ENCODE results near the gene C3orf18.
A peak's percentile ranks its signal among the peaks of the same experiment; 100 is the strongest.

C3orf18 gene

GRCh38 chr3:50592568-50592967, 25.0 kb upstream of the C3orf18 start:
- H3K4me3 Mint-ChIP-seq: peak overlapping the region; percentile 75
- H3K36me3 Mint-ChIP-seq (ENCODE audit: low read depth): peaks cover 29% of the 10 kb centered on the region
- no peaks in the 10 kb centered on the region for H3K27me3 Mint-ChIP-seq (ENCODE audit: low read depth)
- H3K27ac Mint-ChIP-seq: peak overlapping the region; percentile 98
- H3K4me1 Mint-ChIP-seq (ENCODE audit: low read depth): peaks cover 69% of the 10 kb centered on the region
- no peaks in the 10 kb centered on the region for H3K9me3 Mint-ChIP-seq

DNA sequence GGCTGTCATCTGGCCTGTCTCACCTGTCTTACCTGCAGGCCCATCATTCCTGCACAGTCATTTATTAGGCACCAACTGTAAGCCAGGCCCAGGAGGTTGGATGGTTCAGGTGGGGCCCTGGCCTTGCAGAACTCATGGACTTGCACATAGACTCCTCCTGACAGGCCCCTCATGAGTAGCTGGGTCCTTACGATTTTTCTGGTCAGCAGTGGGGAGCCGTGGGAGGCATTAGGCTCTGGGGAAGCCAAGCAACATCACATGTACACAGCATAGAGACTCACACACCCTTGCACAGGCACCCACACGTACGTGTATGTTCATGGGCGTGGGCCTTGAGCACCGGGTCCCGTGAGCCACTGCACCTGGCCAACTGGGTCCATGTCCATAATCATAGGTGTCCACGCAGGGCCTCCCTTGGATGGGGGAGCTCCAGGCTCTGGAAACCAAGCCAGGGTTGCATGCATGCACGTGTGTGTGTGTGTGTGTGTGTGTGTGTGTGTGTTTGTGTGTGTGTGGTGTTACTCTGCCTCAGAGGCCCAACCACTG, 23.7 kb upstream of the C3orf18 start:
- Mint-ChIP-seq H3K27ac (peak overlapping the region; percentile 98), H3K9me3 (no peaks in the 10 kb centered on the region)

DNA sequence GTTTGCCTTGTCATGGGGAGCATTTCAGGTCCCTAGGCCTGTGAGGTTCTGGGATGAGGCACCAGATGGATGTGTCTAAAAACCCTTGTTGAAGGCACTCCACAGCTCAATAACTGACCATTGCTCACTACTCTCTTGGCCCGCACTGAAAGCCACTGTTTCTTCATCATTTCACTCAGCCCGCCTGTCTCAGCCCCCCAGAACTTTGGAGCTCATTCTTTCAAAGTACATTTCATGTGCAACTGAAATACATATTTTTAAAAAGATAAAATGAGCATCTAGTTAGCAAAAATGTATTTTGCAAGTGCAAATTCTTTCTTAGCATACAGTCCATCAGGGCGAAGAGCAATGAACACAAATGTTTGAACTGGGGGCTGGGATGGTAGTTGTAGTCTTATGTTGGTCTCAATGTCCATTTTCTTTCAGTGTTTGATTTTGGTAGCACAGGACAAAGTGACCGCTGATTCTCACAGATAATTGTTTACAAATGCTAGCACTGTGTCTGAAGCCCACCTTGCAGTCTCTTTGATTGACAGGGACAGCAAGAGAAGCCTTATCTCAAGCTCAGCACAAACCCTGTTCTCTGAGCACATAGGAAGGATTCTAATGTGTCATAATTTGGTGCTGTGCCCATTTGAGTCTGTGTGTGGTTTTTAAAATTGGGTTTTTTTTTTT, 21.3 kb upstream of the C3orf18 start:
- H3K4me3 Mint-ChIP-seq: peak overlapping the region; percentile 51
- H3K27ac Mint-ChIP-seq: peak overlapping the region; percentile 76
- no peaks in the 10 kb centered on the region for H3K9me3 Mint-ChIP-seq
- H3K36me3 Mint-ChIP-seq (ENCODE audit: low read depth): peaks cover 27% of the 10 kb centered on the region
- H3K27me3 Mint-ChIP-seq (ENCODE audit: low read depth): no peaks in the 10 kb centered on the region
- H3K4me1 Mint-ChIP-seq (ENCODE audit: low read depth): peaks cover 72% of the 10 kb centered on the region

More for the DNA sequence above, 23.7 kb upstream of the C3orf18 start:
- Mint-ChIP-seq H3K4me3 (peak overlapping the region; percentile 60), H3K27me3 (ENCODE audit: low read depth) (no peaks in the 10 kb centered on the region), H3K4me1 (ENCODE audit: low read depth) (peaks cover 81% of the 10 kb centered on the region), H3K36me3 (ENCODE audit: low read depth) (peaks cover 33% of the 10 kb centered on the region)

DNA sequence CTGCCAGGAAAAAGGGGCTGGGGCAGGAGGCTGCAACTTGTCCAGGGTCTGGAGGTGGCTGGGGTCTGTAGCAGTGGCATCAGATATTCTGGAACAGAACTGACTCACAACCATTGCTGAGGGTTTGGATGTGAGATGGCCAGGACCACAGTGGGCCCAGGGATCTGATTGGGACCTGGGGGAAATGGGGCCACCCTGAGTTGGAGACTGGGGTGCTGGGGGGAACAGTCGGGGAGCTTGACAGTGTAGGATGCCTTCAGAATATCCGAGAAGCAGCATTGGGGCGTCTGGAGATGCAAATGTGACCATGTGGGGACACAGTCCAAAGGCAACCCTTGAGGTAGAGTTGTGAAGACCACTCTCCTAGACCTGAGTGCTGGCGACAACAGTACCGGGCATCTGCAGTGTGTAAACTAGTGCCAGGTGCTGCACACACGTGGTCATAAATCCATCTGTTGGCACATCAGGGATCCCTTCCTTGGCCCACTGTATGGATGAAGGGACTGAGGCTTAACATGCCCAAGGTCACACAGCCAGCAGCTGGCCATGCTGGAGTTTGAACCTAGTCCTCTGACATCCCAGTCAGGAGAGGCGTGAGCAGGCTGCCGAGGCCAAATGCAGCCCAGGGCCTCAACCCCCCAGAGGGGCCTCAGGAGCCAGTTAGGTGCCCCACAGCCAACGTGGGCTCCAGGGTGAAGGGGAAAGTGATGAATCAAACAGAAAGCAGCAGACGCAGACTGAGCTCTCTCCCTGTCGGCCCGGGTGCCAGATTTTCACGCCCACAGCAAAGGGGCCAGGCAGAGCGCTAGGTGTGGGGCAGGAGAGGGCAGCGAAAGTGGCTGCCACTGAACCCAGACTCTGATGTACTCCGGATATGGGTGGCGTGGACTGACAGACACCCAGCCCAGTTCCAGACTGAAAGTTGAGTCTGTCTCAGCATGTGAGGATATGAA, 20.5 kb upstream of the C3orf18 start:
- peak overlapping the region; percentile 59 for H3K4me3 Mint-ChIP-seq
- H3K36me3 Mint-ChIP-seq (ENCODE audit: low read depth): peaks cover 31% of the 10 kb centered on the region
- no peaks in the 10 kb centered on the region for H3K27me3 Mint-ChIP-seq (ENCODE audit: low read depth)
- H3K9me3 Mint-ChIP-seq: no peaks in the 10 kb centered on the region
- peaks cover 70% of the 10 kb centered on the region for H3K4me1 Mint-ChIP-seq (ENCODE audit: low read depth)
- peak overlapping the region; percentile 83 for H3K27ac Mint-ChIP-seq

DNA sequence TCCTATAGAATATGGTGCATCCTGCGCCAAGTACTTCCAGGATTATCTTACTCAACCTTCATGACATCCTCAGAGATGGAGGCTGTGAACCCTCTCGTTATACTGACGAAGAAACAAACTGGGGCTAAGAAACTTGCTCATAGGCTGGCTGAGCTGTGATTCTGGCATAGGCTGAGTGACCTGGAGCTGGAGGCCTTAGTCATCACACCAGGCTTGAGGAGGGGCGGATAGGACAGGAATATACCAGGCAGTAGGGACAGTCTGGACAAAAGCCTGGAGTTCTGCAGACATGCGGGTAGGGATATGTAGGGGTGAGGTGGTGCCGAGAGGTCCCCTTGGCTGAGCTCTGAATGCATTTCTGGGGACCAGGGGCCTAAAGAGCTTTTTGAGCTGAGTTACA, 19.8 kb upstream of the C3orf18 start:
- H3K4me3 Mint-ChIP-seq: peak overlapping the region; percentile 59
- H3K36me3 Mint-ChIP-seq (ENCODE audit: low read depth): peaks cover 31% of the 10 kb centered on the region
- no peaks in the 10 kb centered on the region for H3K9me3 Mint-ChIP-seq
- H3K27ac Mint-ChIP-seq: peak overlapping the region; percentile 83
- no peaks in the 10 kb centered on the region for H3K27me3 Mint-ChIP-seq (ENCODE audit: low read depth)
- peaks cover 67% of the 10 kb centered on the region for H3K4me1 Mint-ChIP-seq (ENCODE audit: low read depth)

GRCh38 chr3:50586763-50587070, 19.2 kb upstream of the C3orf18 start:
- peaks cover 66% of the 10 kb centered on the region for H3K4me1 Mint-ChIP-seq (ENCODE audit: low read depth)
- H3K27me3 Mint-ChIP-seq (ENCODE audit: low read depth): no peaks in the 10 kb centered on the region
- no peak overlapping the region for H3K4me3 Mint-ChIP-seq
- peaks cover 34% of the 10 kb centered on the region for H3K36me3 Mint-ChIP-seq (ENCODE audit: low read depth)
- peak overlapping the region; percentile 83 for H3K27ac Mint-ChIP-seq
- H3K9me3 Mint-ChIP-seq: no peaks in the 10 kb centered on the region

DNA sequence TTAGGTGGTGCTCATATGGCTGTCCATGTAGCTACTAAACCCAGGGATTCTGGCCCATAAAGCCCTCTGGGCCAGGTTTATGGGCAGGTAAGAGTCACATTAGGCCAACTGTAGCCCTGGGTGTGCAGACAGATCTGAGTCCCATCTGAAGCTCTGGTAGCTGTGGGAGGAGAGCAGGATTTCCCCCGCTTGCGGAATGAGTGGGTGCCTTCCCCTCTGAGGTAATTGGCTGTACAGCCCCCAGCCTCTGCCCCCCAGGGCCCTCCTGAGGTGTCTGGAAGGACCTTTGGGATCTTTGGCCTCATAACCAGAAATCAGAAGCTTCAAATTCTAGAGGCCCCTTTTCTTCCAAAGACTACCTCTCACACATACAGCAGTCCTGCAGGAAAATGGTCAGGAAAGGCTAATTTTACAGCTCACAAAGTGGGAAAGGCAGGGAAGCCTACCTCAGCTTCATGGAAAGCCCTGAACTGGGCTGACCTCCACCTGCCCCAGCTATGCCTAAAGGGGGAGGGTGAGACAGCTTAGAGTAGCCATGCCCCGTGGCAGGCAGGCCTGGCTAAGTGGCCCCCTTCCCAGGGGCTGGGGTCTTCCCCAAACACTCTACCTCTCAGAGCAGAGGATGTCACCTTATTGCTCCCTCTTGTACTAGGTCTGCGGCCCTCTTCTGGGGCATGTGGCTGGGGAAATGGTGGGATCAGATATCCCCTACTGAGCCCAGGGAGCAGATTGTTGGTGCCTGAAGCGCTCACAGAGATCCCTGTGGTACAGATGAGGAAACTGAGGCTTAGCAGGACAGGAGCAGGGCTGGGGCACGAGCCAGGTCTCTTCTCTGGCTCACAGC, 18.6 kb upstream of the C3orf18 start:
- no peaks in the 10 kb centered on the region for H3K27me3 Mint-ChIP-seq (ENCODE audit: low read depth)
- peaks cover 36% of the 10 kb centered on the region for H3K36me3 Mint-ChIP-seq (ENCODE audit: low read depth)
- H3K9me3 Mint-ChIP-seq: no peaks in the 10 kb centered on the region
- no peak overlapping the region for H3K4me3 Mint-ChIP-seq
- H3K27ac Mint-ChIP-seq: peak overlapping the region; percentile 59
- H3K4me1 Mint-ChIP-seq (ENCODE audit: low read depth): peaks cover 66% of the 10 kb centered on the region

DNA sequence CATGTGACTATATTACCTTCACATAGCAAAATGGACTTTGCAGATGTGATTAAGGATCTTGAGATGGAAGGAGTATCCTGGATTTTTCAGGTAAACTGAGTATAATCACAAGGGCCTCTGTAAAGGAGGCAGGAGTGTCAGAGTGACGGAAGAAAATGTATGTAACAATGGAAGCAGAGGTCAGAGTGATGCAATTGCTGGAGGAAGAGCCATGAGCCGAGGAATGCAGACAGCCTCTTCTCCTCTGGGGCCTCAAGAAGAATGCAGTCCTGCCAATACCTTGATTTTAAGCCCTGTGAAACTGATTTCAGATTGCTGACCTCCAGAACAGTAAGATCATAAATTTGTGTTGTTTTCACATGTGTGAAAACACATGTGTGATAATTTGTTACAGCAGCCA, 16.8 kb upstream of the C3orf18 start:
- Mint-ChIP-seq H3K36me3 (ENCODE audit: low read depth) (peaks cover 43% of the 10 kb centered on the region), H3K4me1 (ENCODE audit: low read depth) (peaks cover 67% of the 10 kb centered on the region)

GRCh38 chr3:50583897-50584296, 16.4 kb upstream of the C3orf18 start:
- peaks cover 48% of the 10 kb centered on the region for H3K36me3 Mint-ChIP-seq (ENCODE audit: low read depth)
- H3K27ac Mint-ChIP-seq: peak overlapping the region; percentile 65
- peaks cover 64% of the 10 kb centered on the region for H3K4me1 Mint-ChIP-seq (ENCODE audit: low read depth)
- H3K27me3 Mint-ChIP-seq (ENCODE audit: low read depth): no peaks in the 10 kb centered on the region
- H3K4me3 Mint-ChIP-seq: no peak overlapping the region
- H3K9me3 Mint-ChIP-seq: no peaks in the 10 kb centered on the region

More for the DNA sequence above, 16.8 kb upstream of the C3orf18 start:
- no peaks in the 10 kb centered on the region for H3K9me3 Mint-ChIP-seq
- peak overlapping the region; percentile 64 for H3K27ac Mint-ChIP-seq
- H3K4me3 Mint-ChIP-seq: no peak overlapping the region
- H3K27me3 Mint-ChIP-seq (ENCODE audit: low read depth): no peaks in the 10 kb centered on the region

- H3K36me3 Mint-ChIP-seq (ENCODE audit: low read depth): peaks cover 50% of the 10 kb centered on the region
- peaks cover 54% of the 10 kb centered on the region for H3K4me1 Mint-ChIP-seq (ENCODE audit: low read depth)
- H3K9me3 Mint-ChIP-seq: no peaks in the 10 kb centered on the region
- no peaks in the 10 kb centered on the region for H3K27me3 Mint-ChIP-seq (ENCODE audit: low read depth)
- no peak overlapping the region for H3K27ac Mint-ChIP-seq
- H3K4me3 Mint-ChIP-seq: no peak overlapping the region
Observed at GRCh38 chr3:50582083-50582482, 14.5 kb upstream of the C3orf18 start.

- H3K4me1 Mint-ChIP-seq (ENCODE audit: low read depth): peaks cover 49% of the 10 kb centered on the region
- H3K27ac Mint-ChIP-seq: peak overlapping the region; percentile 81
- H3K27me3 Mint-ChIP-seq (ENCODE audit: low read depth): no peaks in the 10 kb centered on the region
Observed at GRCh38 chr3:50581459-50581842, 13.9 kb upstream of the C3orf18 start.

DNA sequence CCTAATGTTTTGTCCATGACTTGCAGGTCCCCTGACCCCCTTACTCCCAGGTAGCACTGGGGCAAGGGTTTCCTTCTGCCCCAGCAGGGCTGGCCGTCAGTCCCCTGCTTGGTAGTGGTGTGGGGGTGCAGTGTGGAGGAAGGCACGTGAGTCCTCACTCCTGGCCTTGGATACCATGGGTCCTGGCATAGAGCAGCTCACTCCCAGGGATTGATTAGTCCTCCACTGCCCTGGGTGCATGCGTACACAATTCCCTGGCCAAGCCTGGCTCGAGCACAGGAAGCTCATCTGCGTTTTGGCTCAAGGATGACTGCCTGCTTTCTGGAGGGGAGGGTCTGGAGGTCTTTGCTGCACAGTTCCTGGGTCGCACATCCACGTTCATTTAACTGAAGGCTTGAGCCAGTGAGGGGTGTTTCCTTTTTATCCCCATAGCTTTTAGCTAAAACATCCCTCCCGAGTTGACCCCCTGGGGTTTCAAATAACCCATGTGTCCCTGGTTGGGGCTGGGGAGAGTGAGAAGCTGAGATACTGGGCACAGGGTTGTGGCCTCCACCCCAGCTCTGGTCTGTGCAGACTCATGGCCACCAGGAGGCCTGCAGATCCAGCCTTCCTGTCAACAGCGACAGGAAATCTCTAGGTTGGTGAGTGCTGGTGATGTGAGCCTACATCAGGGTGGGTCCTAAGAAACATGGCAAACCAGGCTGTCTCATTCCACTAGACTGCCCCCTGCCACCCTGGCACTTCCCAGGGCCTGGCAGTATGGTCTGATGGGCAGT, 13.3 kb upstream of the C3orf18 start:
- peak overlapping the region; percentile 81 for H3K27ac Mint-ChIP-seq
- peaks cover 49% of the 10 kb centered on the region for H3K4me1 Mint-ChIP-seq (ENCODE audit: low read depth)
- no peaks in the 10 kb centered on the region for H3K9me3 Mint-ChIP-seq
- no peaks in the 10 kb centered on the region for H3K27me3 Mint-ChIP-seq (ENCODE audit: low read depth)
- no peak overlapping the region for H3K4me3 Mint-ChIP-seq
- H3K36me3 Mint-ChIP-seq (ENCODE audit: low read depth): peaks cover 58% of the 10 kb centered on the region

More at GRCh38 chr3:50581459-50581842, 13.9 kb upstream of the C3orf18 start:
- no peak overlapping the region for H3K4me3 Mint-ChIP-seq
- no peaks in the 10 kb centered on the region for H3K9me3 Mint-ChIP-seq
- peaks cover 53% of the 10 kb centered on the region for H3K36me3 Mint-ChIP-seq (ENCODE audit: low read depth)

DNA sequence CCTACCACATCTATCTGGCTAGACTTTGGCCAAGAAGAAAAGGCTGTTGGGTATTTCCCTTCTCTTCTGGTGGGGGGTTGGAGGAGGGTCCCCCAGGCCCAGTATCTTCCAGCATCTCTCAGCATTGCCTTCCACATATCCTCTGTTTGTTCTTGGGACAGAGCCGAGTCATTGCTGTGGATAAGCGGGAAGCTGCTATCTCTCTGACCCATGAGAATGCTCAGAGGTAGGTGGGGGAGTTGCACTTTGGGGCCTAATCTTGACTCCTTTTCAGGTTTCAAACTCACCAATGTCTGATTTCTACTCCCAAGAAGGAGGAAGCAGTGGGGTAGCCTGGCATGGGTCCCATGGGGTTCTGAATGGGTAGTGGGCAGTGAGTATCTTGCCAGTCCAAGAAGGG, 9.8 kb upstream of the C3orf18 start:
- Mint-ChIP-seq H3K9me3 (no peaks in the 10 kb centered on the region), H3K4me3 (no peak overlapping the region), H3K4me1 (ENCODE audit: low read depth) (peaks cover 62% of the 10 kb centered on the region), H3K27me3 (ENCODE audit: low read depth) (no peaks in the 10 kb centered on the region), H3K36me3 (ENCODE audit: low read depth) (peaks cover 45% of the 10 kb centered on the region), H3K27ac (peak overlapping the region; percentile 46)

Data from T-helper 1 cell treated with Interleukin-12 subunit alpha and Interleukin-12 subunit beta and Interleukin-4 antibody, amounts not matched to agents 30 μg/mL and 1 μg/mL, for 36 hours (primary cell).